OCI-LY1 (cell line): ENCODE measurements around the gene TAS2R30.

Experiments used
- EZH2 ChIP-seq: fragments of 200-600 bp; sonication (generic), shearing (Covaris generic); IDR thresholded peaks from 2 replicates; pipeline ENCODE4 v1.8.0; 2017; ENCODE audit warnings: borderline replicate concordance, mixed run types, mild to moderate bottlenecking, antibody characterized with exemption, low read length, moderate library complexity, mixed read lengths
- TF ChIP-seq, protein P1 (sequence below): fragments of 200-600 bp; sonication (generic), shearing (Covaris generic); IDR thresholded peaks from 2 replicates; pipeline ENCODE4 v1.5.1; 2017; ENCODE audit warnings: mild to moderate bottlenecking, antibody characterized with exemption, low read length, moderate library complexity, mixed read lengths

GRCh38 chr12:11136075-11136474 is 1.6 kb upstream of the TAS2R30 start:
- TF ChIP-seq, protein P1, sequence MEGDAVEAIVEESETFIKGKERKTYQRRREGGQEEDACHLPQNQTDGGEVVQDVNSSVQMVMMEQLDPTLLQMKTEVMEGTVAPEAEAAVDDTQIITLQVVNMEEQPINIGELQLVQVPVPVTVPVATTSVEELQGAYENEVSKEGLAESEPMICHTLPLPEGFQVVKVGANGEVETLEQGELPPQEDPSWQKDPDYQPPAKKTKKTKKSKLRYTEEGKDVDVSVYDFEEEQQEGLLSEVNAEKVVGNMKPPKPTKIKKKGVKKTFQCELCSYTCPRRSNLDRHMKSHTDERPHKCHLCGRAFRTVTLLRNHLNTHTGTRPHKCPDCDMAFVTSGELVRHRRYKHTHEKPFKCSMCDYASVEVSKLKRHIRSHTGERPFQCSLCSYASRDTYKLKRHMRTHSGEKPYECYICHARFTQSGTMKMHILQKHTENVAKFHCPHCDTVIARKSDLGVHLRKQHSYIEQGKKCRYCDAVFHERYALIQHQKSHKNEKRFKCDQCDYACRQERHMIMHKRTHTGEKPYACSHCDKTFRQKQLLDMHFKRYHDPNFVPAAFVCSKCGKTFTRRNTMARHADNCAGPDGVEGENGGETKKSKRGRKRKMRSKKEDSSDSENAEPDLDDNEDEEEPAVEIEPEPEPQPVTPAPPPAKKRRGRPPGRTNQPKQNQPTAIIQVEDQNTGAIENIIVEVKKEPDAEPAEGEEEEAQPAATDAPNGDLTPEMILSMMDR: no peak
- no peak for TF ChIP-seq EZH2
